MM.1S (cell line): ENCODE results near the gene MEIG1.

Experiments used
- DNase-seq: peaks from one replicate; pipeline ENCODE4 v3.0.0-alpha.2; 2015
- H2AFZ ChIP-seq: fragments of 300-600 bp; sonication (generic); 2 replicates; pipeline ENCODE4 v1.6.0; 2016; ENCODE audit warnings: antibody characterized with exemption, low read length
- H3F3A ChIP-seq: fragments of 300-600 bp; sonication (generic); 2 replicates; pipeline ENCODE4 v1.6.1; 2016; ENCODE audit warnings: mild to moderate bottlenecking, antibody characterized with exemption, low read length, moderate library complexity, mixed read lengths; ENCODE audit not compliant: insufficient read depth
- H3K27ac ChIP-seq: fragments of 300-600 bp; sonication (generic); 2 replicates; pipeline ENCODE4 v1.5.1; 2016; ENCODE audit warnings: mild to moderate bottlenecking, low read length
- H3K27me3 ChIP-seq: fragments of 300-600 bp; sonication (generic); replicated peaks from 2 replicates; pipeline ENCODE4 v1.6.0; 2016; ENCODE audit warnings: low read length; ENCODE audit not compliant: insufficient read depth
- H3K36me3 ChIP-seq: fragments of 300-600 bp; sonication (generic); replicated peaks from 2 replicates; pipeline ENCODE4 v1.6.1; 2016; ENCODE audit warnings: mild to moderate bottlenecking, low read length, mixed read lengths; ENCODE audit not compliant: insufficient read depth
- H3K4me1 ChIP-seq: fragments of 300-600 bp; sonication (generic); 2 replicates; pipeline ENCODE4 v1.6.1; 2016; ENCODE audit warnings: low read length, mixed read lengths
- H3K4me2 ChIP-seq: fragments of 300-600 bp; sonication (generic); 2 replicates; pipeline ENCODE4 v1.6.0; 2016; ENCODE audit warnings: low read depth, low read length
- H3K4me3 ChIP-seq: fragments of 300-600 bp; sonication (generic); 2 replicates; pipeline ENCODE4 v1.5.1; 2016; ENCODE audit warnings: low read length, mixed read lengths
- H3K79me2 ChIP-seq: fragments of 300-600 bp; sonication (generic); 2 replicates; pipeline ENCODE4 v1.6.1; 2016; ENCODE audit warnings: mixed run types, low read length, mixed read lengths
- H3K9ac ChIP-seq: fragments of 300-600 bp; sonication (generic); 2 replicates; pipeline ENCODE4 v1.6.1; 2016; ENCODE audit warnings: low read length, mixed read lengths
- H3K9me2 ChIP-seq: fragments of 300-600 bp; sonication (generic); replicated peaks from 2 replicates; pipeline ENCODE4 v1.6.1; 2016; ENCODE audit warnings: mild to moderate bottlenecking, low read length, mixed read lengths; ENCODE audit not compliant: insufficient read depth
- H3K9me3 ChIP-seq: fragments of 300-600 bp; sonication (generic); replicated peaks from 2 replicates; pipeline ENCODE4 v1.6.1; 2016; ENCODE audit warnings: mild to moderate bottlenecking, low read length, mixed read lengths; ENCODE audit not compliant: insufficient read depth
- H4K20me1 ChIP-seq: fragments of 300-600 bp; sonication (generic); 2 replicates; pipeline ENCODE4 v1.6.1; 2016; ENCODE audit warnings: mild to moderate bottlenecking, low read length, moderate library complexity, mixed read lengths; ENCODE audit not compliant: insufficient read depth
- CTCF ChIP-seq: fragments of 300-600 bp; sonication (generic); IDR thresholded peaks from 2 replicates; pipeline ENCODE4 v1.5.1; 2016; ENCODE audit warnings: antibody characterized with exemption, low read length, mixed read lengths
- EZH2 ChIP-seq: fragments of 300-600 bp; sonication (generic); optimal IDR thresholded peaks from 2 replicates; pipeline ENCODE3; 2017; ENCODE audit warnings: low read depth, mild to moderate bottlenecking, antibody characterized with exemption, low read length, mixed read lengths
- EZH2phosphoT487 ChIP-seq: fragments of 300-600 bp; sonication (generic); IDR thresholded peaks from 2 replicates; pipeline ENCODE4 v1.6.1; 2018; ENCODE audit warnings: antibody characterized with exemption, low read length

Gene MEIG1

GRCh38 chr10:14954934-14955333 lies 4.3 kb upstream of the MEIG1 start:
- no peaks in the 10 kb centered on the region for H3K27me3 ChIP-seq
- H3K9ac ChIP-seq, result peak overlapping the region; percentile 94
- no peak for TF ChIP-seq CTCF
- TF ChIP-seq EZH2phosphoT487, result no peak
- TF ChIP-seq EZH2, result no peak

GRCh38 chr10:14958872-14959220 lies 342 bp upstream of the MEIG1 start:
- Histone ChIP-seq H2AFZ (peak overlapping the region; percentile 89), H3K9me2 (no peaks in the 10 kb centered on the region), H3F3A (peaks cover 24% of the 10 kb centered on the region), H4K20me1 (no peaks in the 10 kb centered on the region), H3K36me3 (no peaks in the 10 kb centered on the region), H3K27me3 (no peaks in the 10 kb centered on the region), H3K4me1 (peaks cover 9% of the 10 kb centered on the region; the same call in 1 of the 2 replicates), H3K9ac (peak overlapping the region; percentile 97; the same call in 1 of the 2 replicates), H3K4me3 (peak overlapping the region; percentile 94), H3K9me3 (no peaks in the 10 kb centered on the region), H3K4me2 (peak overlapping the region; percentile 92), H3K79me2 (no peaks in the 10 kb centered on the region), H3K27ac (peak overlapping the region; percentile 96; the same call in 1 of the 2 replicates)
- no peak for DNase-seq
- no peak for TF ChIP-seq CTCF

More at GRCh38 chr10:14954934-14955333, 4.3 kb upstream of the MEIG1 start:
- H3K79me2 ChIP-seq, result peaks cover 37% of the 10 kb centered on the region
- H4K20me1 ChIP-seq, result no peaks in the 10 kb centered on the region
- H3F3A ChIP-seq, result peaks cover 32% of the 10 kb centered on the region
- H3K4me3 ChIP-seq, result peak overlapping the region; percentile 79; the same call in 1 of the 2 replicates
- peak overlapping the region; percentile 99 for H3K27ac ChIP-seq
- H3K4me1 ChIP-seq, result peaks cover 30% of the 10 kb centered on the region
- no peaks in the 10 kb centered on the region for H3K36me3 ChIP-seq
- H2AFZ ChIP-seq, result no peak overlapping the region
- no peaks in the 10 kb centered on the region for H3K9me3 ChIP-seq
- H3K4me2 ChIP-seq, result peak overlapping the region; percentile 94
- H3K9me2 ChIP-seq, result no peaks in the 10 kb centered on the region
- no peak for DNase-seq

GRCh38 chr10:14967897-14968296 lies 8.7 kb downstream of the MEIG1 start:
- Histone ChIP-seq H3K4me3 (no peak overlapping the region), H3K4me2 (no peak overlapping the region), H3K9me3 (no peaks in the 10 kb centered on the region), H2AFZ (no peak overlapping the region), H3K9me2 (no peaks in the 10 kb centered on the region), H3K27me3 (no peaks in the 10 kb centered on the region), H3F3A (no peaks in the 10 kb centered on the region), H4K20me1 (no peaks in the 10 kb centered on the region), H3K36me3 (no peaks in the 10 kb centered on the region), H3K9ac (no peak overlapping the region), H3K27ac (no peak overlapping the region), H3K4me1 (no peaks in the 10 kb centered on the region), H3K79me2 (no peaks in the 10 kb centered on the region)
- TF ChIP-seq CTCF (no peak), EZH2 (no peak), EZH2phosphoT487 (no peak)
- no peak for DNase-seq
